ENCODE measurements around the gene TSPAN9. TPM values are rescaled to one million over a fixed set of nuclear protein-coding genes. Genes with fewer than 3 reads are reported as not detected.
A peak's percentile ranks its signal among the peaks of the same experiment; 100 is the strongest.

TSPAN9 gene
- polyA plus RNA-seq, 1 of the 3 experiments (the other 2 are of a cell fraction) = 34.9 TPM

DNA sequence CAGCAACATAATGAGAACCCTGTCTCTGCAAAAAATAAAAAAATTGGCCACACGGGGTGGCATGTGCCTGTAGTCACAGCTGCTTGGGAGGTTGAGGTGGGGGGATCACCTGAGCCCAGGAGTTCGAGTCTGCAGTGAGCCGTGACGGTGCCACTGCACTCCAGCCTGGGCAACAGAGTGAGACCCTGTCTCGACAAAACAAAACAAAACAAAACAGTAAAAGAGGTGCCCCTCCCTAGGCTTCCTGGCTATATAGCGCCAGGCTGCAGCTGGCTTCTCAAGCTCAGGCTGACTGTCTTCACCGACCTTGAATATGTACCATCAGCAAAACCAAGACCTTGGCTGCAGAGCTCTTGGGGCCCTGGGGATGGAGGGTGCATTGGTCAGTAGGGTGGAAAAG, 29.4 kb downstream of the TSPAN9 start:
- Histone ChIP-seq H2AFZ (ENCODE audit: low read depth) (no peak overlapping the region), H3K27ac (ENCODE audit: low read depth in 2 of 2, low read length in 1 of 2) (peak overlapping the region; percentile 29 to 77), H3K36me3 (replicated peaks in 1 of 2; ENCODE audit: control insufficient read depth in 1 of 2, insufficient read depth in 2 of 2, low read length in 1 of 2) (no peaks in the 10 kb centered on the region), H3K27me3 (ENCODE audit: insufficient read depth) (no peaks in the 10 kb centered on the region), H3K4me1 (ENCODE audit: control insufficient read depth in 1 of 2, insufficient read depth in 2 of 2, low read depth in 1 of 2, low read length in 1 of 2) (peaks cover 40 to 49% of the 10 kb centered on the region in 2 experiments; a peak in 3 of 4 replicates), H3K4me2 (peak overlapping the region; percentile 62), H3K9me2 (no peaks in the 10 kb centered on the region), H3K79me2 (ENCODE audit: insufficient read depth) (no peaks in the 10 kb centered on the region; the same call in none of the 2 replicates), H4K20me1 (ENCODE audit: insufficient read depth) (no peaks in the 10 kb centered on the region), H3F3A (replicated peaks; ENCODE audit: insufficient read depth) (peaks cover 2% of the 10 kb centered on the region), H3K9me3 (no peaks in the 10 kb centered on the region), H3K4me3 (ENCODE audit: low read depth in 2 of 2, low read length in 1 of 2) (no peak overlapping the region), H3K9ac (peak overlapping the region; percentile 9; the same call in 1 of the 2 replicates)
- 87% methylated on average over 7 of the region's 7 CpGs for WGBS (ENCODE audit: low lambda C conversion rate)
- ChIA-PET CTCF (interaction anchor here (0.9 to 5.4 kb wide), 6 partner anchors 16 to 231 kb away, joined by 3 to 41 read pairs (median 4); no protein-coding TSS in a partner anchor), POLR2A (interaction anchor here (1.0 kb wide), 1 partner anchor 33 kb away, joined by 3 read pairs; no protein-coding TSS in a partner anchor)
- no peak for DNase-seq
- no peak for TF ChIP-seq YY1 (IDR thresholded peaks at IDR 0.05; ENCODE audit: low read depth)

DNA sequence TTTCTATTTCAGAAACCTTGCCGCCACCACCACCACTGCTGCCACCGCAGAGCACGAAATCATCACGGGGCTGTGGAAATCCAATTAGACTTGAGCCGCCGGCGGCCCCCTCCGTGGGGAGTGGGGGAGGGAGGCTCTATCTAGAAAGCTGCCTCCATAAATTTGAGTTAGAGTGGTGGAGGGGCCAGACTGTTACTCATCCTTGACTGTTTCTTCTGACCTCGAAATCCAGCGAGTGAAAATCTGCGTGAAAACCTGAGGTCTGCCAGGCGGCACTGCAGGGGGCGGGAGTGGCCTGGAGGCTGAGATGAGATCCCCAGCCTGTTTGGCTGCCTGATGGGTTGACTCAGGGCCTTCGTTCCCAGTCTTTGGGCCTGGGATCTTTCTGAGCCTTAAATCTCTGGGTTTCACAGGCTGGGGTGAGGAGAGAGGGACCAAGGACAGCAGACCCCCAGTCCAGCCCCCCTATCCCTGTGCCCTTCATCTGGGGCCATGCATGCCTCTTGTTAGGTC, 29.9 kb downstream of the TSPAN9 start:
- ChIA-PET POLR2A (interaction anchor here (1.0 kb wide), 1 partner anchor 34 kb away, joined by 3 read pairs; no protein-coding TSS in a partner anchor), CTCF (interaction anchor here (0.9 to 5.4 kb wide), 5 partner anchors 16 to 232 kb away, joined by 3 to 41 read pairs (median 4); no protein-coding TSS in a partner anchor)
- 35% methylated on average over 11 of the region's 14 CpGs for WGBS (ENCODE audit: low lambda C conversion rate)
- H3F3A ChIP-seq (replicated peaks; ENCODE audit: insufficient read depth) = peaks cover 2% of the 10 kb centered on the region
- peak overlapping the region; percentile 62 for H3K4me2 ChIP-seq
- H4K20me1 ChIP-seq (ENCODE audit: insufficient read depth) = no peaks in the 10 kb centered on the region
- H3K4me1 ChIP-seq (ENCODE audit: control insufficient read depth in 1 of 2, insufficient read depth in 2 of 2, low read depth in 1 of 2, low read length in 1 of 2) = peaks cover 35 to 48% of the 10 kb centered on the region in 2 experiments; a peak in 3 of 4 replicates
- H3K9ac ChIP-seq = peak overlapping the region; percentile 9; the same call in 1 of the 2 replicates
- no peaks in the 10 kb centered on the region for H3K9me2 ChIP-seq
- H3K27me3 ChIP-seq (ENCODE audit: insufficient read depth) = no peaks in the 10 kb centered on the region
- H3K79me2 ChIP-seq (ENCODE audit: insufficient read depth) = no peaks in the 10 kb centered on the region; the same call in none of the 2 replicates
- peak; percentile 52 for TF ChIP-seq TCF12 (IDR thresholded peaks at IDR 0.05)
- TF ChIP-seq FOXJ3 (CRISPR knock-in tag; IDR thresholded peaks at IDR 0.05) = no peak
- peak; percentile 48; the same call in 1 of the 2 replicates for TF ChIP-seq RXRA (IDR thresholded peaks at IDR 0.05; ENCODE audit: borderline replicate concordance, low read depth)
- TF ChIP-seq JUND (IDR thresholded peaks at IDR 0.05) = peak; percentile 31; the same call in 1 of the 2 replicates
- TF ChIP-seq NRF1 (IDR thresholded peaks at IDR 0.05; ENCODE audit: low read depth, low read length) = no peak
- TF ChIP-seq FOSL2 (IDR thresholded peaks at IDR 0.05; ENCODE audit: borderline replicate concordance, low read depth) = peak; percentile 6; the same call in 1 of the 2 replicates
- TF ChIP-seq, protein P1, sequence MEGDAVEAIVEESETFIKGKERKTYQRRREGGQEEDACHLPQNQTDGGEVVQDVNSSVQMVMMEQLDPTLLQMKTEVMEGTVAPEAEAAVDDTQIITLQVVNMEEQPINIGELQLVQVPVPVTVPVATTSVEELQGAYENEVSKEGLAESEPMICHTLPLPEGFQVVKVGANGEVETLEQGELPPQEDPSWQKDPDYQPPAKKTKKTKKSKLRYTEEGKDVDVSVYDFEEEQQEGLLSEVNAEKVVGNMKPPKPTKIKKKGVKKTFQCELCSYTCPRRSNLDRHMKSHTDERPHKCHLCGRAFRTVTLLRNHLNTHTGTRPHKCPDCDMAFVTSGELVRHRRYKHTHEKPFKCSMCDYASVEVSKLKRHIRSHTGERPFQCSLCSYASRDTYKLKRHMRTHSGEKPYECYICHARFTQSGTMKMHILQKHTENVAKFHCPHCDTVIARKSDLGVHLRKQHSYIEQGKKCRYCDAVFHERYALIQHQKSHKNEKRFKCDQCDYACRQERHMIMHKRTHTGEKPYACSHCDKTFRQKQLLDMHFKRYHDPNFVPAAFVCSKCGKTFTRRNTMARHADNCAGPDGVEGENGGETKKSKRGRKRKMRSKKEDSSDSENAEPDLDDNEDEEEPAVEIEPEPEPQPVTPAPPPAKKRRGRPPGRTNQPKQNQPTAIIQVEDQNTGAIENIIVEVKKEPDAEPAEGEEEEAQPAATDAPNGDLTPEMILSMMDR (IDR thresholded peaks at IDR 0.05) = no peak; the same call in 1 of the 2 replicates
- TF ChIP-seq, protein P2, sequence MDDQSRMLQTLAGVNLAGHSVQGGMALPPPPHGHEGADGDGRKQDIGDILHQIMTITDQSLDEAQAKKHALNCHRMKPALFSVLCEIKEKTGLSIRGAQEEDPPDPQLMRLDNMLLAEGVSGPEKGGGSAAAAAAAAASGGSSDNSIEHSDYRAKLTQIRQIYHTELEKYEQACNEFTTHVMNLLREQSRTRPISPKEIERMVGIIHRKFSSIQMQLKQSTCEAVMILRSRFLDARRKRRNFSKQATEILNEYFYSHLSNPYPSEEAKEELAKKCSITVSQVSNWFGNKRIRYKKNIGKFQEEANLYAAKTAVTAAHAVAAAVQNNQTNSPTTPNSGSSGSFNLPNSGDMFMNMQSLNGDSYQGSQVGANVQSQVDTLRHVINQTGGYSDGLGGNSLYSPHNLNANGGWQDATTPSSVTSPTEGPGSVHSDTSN (IDR thresholded peaks at IDR 0.05) = peak; percentile 60
- TF ChIP-seq, protein P3, sequence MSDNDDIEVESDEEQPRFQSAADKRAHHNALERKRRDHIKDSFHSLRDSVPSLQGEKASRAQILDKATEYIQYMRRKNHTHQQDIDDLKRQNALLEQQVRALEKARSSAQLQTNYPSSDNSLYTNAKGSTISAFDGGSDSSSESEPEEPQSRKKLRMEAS (IDR thresholded peaks at IDR 0.05; ENCODE audit: low read depth) = peak; percentile 91; the same call in 1 of the 2 replicates
- H3K36me3 ChIP-seq (replicated peaks in 1 of 2; ENCODE audit: control insufficient read depth in 1 of 2, insufficient read depth in 2 of 2, low read length in 1 of 2) = no peaks in the 10 kb centered on the region
- peak; percentile 65 for DNase-seq
- no peaks in the 10 kb centered on the region for H3K9me3 ChIP-seq
- H2AFZ ChIP-seq (ENCODE audit: low read depth) = no peak overlapping the region
- H3K27ac ChIP-seq (ENCODE audit: low read depth in 2 of 2, low read length in 1 of 2) = peak overlapping the region; percentile 29 to 77
- H3K4me3 ChIP-seq (ENCODE audit: low read depth in 2 of 2, low read length in 1 of 2) = no peak overlapping the region

All from SK-N-SH (cell line).